GM18858 (cell line): Measurements from ENCODE around the gene INS.
"Not testable (repeated sequence)": the region's sequence is repeated elsewhere in the genome, so short reads cannot be mapped to it uniquely, and the experiment has no call there.

Source experiments
- ATAC-seq: cut with Tn5 transposase; IDR thresholded peaks from one replicate; pipeline ENCODE4 v1.9.1; 2021; ENCODE audit not compliant: unreplicated experiment

The INS gene

DNA sequence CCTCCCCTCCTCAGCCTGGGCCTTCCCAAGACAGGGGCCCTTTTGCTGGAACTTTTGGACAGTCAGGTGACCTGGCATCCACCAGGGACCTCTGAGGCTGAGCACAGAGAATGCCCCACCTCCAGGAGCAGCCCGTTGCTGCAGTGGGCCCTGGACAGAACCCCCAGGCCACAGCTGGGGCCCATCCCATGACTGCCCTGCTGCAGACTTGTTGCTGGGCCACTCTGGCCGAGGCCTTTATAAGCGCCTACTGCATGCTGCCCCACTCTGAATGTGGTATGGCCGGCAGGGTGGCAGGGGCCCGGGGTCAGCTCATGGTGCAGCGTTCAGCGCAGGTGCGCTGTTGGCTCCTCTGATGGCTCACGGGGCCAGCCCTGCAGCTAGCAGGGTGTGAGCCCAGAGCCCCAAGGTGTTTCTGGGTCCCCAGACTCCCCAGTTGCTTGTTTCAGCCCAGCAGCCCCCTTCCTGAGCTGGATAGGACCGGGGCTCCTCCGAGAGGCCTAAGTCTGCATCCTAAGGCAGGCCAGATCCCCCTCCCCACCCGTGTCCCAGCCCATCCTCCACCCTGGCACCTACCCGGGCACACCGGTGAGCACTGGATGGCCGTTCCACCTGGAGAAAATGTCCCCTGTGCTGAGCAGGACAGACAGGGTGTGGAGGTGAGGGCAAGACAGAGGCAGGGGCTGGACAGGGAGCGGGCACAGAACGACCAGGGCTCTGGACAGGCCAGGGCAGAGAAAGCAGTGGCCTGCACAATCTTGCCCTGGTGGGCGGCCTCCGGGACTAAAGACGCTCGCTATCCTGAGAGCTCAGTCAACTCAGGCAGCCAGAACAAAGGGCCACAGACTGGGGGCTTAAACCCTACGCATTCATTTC, 38.7 kb upstream of the INS start:
- ATAC-seq = no peak

DNA sequence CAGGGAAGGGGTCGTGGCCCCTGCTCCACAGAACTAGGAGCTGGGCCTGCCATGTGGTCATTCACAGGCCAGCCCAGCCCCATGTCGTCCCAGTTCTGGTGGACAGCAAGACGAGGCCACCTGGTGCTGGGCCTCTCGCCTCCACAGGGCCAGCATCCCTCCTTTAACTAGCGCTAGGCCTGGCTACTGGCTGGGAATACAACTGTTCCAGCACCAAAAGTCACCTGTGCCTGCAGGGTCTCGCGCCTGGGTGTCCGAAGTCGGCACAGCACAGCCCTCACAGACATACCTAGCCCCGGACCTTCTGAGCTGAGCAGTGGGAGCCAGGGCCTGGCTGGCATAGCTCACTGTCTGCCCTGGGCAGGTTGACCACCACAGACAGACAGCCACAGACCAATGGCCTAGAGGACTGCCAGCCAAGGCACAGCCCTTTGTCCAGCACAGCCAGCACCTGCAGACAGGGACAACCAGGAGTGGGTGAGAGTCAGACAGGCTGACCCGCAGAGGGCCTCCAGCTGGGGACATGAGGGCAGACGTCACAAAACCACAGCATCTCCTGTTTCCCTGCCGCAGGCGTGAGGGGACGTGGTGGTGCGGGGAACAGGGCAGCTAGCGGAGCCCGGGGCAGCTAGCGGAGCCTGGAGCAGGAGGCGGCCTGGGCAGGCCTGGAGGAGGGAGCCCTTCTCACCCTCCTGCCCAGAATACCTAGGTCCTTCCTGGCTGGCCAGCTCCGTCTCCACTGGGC, 37.8 kb upstream of the INS start:
- no peak for ATAC-seq

DNA sequence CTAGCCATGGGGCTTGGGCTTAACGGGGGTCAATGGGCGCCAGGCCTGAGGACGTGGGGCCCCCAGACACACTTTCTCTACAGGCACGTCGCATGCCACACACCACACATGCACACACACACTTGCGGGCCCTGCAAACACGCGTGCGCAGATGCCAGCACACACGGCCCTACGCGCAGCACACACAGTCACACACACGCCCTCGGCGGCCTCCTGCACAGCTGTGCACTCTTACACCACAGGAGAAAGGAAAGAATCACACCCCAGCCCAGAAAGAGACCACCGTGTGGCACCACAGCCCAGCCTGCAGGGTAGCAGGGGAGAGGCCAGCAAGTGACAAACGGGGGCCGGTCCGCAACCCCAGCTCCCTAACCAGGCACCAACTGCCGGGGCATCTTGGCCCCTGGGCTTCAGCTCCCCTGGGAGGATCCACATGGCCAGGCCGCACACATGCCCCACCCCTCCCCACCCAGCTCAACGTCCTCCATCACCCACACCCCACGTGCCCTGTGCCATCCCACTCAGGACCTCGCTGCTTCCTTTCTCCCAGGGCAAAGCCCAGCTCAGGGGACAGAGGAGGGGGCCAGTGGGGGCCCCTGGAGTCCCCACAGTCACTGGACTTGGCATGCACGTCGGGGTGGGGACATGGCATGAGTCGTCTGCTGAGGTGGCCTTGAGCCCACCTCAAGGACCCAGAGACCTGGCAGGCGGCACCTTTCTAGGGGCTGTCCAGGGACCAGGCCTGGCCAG, 36.9 kb upstream of the INS start:
- ATAC-seq = no peak

DNA sequence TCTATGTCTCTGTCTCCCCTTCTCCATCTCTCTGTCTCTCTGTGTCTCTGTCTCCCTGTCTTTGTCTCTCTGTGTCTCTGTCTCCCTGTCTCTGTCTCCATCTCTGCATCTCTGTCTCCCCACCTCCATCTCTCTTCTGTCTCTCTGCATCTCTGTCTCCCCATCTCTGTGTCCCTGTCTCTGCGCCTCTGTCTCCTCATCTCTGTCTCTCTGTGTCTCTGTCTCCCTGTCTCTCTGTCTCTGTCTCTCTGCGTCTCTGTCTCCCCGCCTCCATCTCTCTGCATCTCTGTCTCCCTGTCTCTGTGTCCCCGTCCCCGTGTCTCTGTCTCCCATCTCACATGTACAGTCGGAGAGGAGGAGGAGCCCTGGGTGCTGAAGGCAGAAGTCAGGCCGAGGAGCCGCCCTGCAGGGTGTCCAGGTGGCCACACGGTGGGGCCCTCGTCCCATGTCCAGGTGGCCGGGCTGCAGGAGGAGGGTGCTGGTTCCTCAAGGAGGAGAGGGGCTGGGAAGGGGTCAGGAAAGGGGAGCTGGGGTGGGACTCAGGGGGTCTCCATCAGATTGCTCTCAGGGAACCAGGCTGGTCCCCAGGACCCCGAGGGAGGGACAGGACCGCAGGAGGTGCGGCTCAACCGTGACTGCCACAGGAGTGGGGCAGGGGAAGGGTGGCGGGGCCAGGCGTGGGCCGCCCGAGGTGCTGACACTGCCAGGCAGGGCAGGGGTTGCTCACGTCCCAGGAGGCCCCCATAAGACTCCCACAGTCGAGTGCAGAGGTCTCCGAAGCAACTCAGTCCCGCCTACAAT, 36.2 kb upstream of the INS start:
- ATAC-seq = no peak

DNA sequence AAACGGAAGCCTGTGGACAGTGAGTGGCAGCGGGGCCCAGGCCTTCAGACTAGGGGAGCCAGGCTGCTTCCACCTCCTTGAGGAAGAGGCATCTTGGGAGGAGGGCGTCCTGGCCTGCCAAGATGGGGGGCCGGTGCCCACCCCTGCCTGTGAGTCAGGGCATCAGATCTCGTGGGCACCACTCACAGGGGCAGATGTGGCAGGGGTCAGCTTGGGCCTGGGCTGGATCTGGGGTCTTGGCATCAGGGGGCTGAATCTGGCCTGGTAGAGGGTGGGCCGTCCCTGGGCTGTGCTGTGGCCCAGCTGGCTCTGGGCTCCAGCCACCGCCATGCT, 34.7 kb upstream of the INS start:
- no peak for ATAC-seq

DNA sequence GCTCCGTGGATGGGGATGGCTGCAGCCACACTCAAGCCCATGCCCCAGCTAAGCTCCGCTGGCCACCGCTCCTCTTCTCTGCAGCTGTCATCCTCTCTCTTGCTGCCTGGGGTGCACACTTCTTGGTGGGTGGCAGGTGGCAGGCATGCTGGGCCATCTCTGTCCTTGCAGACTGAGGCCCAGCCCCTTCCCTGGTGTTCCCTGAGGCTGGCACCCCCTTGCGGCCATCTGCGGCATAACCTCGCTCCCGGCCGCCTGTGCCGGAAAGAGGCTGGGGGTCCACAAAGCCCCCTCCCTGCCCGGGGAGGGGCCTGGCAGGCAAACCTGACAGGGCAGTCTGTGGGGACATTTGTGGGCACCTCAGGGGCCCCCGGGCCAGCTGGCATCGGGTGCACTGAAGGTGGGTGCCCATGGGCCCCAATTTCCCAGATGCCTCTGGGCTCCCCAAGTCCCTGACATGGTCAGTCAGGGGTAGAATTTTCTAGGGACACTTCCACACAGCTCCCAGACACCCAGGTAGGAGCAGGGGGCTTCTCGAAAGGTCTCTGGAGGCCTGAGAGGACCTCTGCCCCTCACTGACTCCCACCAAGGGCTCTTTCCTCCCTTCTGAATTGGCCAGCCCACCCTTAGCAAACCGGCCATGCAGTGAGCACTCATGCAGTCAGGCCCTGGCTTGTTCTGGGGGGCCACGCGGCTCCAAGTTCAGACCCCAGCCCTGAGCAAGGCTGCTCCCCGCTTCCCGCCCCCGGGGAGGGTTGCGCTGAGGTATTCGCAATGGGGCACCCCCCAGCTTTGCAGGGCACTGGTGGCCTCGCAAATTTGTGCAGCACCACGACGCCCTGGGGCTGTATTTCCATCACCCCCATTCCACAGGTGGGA, 34.1 kb upstream of the INS start:
- ATAC-seq = no peak

DNA sequence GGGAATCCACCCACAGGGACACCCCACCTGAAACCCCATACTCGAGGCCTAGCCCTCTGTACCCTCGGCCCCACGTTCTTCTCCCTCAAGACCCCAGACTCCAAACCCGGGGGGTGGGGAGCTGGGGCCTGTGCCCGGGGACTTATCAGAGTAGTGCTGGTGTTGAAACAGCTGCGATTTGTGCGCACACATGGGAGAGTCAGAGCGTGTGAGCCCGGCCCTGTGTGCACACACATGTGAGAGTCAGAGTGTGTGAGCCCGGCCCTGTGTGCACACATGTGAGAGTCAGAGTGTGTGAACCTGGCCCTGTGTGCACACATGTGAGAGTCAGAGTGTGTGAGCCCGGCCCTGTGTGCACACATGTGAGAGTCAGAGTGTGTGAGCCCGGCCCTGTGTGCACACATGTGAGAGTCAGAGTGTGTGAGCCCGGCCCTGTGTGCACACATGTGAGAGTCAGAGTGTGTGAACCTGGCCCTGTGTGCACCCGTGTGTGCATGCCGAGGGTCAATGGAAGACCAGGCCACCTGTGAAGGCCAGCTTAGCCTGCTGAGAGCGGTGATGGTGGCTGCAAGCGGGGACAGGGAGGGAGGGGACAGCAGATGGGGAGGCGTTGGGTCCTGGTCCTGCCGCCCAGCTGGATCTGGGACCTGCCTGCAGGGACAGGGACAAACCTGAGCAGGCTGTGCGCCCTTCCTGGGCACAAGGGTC, 33.0 kb upstream of the INS start:
- ATAC-seq = not testable (repeated sequence)

DNA sequence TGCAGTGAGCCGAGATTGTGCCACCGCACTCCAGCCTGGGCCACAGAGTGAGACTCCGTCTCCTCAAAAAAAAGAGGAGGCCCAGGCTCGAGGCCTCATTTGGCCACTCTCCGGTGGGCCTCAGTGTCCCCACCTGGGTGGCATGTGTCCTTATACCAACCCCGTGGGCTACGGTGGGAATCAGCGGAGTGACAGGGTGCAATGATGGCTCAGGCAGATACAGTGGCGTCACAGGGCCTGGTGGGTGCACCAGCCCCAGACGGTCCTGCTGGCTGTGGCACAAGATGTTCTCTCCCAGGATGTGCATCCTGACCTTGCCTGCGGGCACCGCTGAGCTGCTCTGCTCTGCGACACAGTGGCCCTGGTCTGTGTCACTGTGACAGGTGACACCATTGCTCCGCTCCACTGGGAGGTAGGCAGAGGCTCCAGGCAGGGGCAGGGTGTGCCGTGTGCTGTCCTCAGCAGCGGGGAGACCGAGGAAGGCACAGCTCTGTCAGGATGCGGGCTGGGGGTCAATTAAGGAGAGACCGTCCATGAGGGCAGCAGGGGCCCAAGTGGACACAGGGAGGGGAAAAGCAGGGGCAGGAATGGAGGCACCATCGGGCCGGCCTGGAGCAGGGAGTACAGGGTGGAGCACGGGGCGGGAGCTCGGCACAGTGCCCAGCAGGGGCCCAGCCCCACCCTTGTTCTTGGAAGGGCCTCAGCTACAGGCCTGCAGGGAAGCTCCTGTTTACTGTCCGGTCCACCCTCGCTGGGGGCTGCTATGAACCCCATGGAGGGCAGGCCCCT, 32.3 kb upstream of the INS start:
- ATAC-seq = no peak

DNA sequence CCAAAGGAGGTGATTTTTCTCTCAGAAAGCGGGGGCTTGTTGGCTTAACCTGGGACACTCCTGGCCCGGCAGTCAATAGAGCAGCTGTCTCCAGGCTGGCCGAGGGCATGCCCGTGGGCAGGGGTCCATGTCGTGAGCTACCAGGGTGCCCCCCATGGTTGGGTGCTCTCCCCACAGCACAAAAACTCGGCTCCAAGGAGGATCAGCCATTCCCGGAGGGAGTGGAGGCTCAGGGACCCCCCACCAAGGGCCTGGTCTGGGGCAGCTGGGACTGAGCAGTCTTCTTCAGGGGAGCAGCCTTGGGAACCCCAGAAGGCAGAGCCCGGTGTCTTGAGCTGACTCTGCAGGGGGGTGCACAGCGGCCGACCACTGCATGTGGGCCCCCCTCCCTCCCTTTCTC, 31.4 kb upstream of the INS start:
- ATAC-seq = no peak

DNA sequence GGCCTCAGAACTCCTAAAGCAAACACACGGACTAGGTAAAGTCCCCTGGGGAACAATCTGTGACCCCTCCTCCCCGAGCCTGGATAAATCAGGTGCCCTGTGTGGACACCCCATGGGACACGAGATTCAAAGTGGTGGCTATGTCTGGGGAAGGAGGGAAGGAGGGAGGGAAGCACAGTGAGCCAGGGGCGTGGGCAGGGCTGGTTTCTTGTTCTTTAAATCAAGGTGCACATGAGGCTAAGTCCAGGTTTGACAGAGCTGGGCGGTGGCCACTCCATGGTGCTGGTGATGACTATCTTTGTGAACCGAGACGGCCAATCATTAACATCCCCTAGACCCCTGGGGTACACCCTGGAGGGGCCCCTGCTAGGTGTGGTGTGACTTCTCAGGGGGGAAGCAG, 30.9 kb upstream of the INS start:
- no peak for ATAC-seq

DNA sequence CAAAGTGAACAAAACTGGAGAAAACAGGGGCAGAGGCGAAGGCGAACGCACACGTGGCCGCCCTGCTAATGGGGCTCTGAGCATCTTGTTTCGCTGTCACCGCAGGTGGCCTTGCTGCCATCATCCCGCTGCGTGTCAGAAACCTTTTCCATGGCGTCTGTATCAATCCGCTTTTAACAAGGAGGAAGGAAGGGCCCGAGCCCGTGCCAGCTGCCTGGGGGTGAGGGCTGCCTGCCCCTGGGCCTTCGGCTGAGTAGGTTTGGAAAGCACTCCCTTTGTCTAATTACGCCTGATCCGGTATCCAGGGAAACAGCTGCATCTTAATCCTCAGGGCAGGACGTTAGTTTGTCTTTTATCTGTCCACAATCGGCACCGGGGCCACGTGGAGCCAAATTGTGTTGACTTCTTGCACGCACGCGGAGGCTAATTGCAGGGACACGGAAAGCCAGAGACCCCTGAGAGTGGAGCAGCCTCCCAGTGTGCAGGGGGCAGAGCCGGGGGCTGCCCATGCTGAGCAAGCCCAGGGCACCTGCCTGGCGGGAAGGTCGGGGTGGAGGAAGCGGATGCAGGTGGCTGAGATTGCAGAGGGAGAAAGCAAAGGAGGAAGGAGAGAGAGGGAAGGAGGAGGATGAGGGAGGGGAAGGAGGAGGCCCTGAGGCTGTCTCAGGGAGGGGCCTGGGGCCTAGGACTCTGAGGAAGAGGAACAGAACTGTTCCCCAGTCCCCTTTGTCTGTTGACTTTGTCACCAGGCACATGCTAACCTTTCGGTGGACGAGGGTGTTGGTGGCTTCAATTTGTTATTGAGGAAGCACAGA, 29.9 kb upstream of the INS start:
- no peak for ATAC-seq

DNA sequence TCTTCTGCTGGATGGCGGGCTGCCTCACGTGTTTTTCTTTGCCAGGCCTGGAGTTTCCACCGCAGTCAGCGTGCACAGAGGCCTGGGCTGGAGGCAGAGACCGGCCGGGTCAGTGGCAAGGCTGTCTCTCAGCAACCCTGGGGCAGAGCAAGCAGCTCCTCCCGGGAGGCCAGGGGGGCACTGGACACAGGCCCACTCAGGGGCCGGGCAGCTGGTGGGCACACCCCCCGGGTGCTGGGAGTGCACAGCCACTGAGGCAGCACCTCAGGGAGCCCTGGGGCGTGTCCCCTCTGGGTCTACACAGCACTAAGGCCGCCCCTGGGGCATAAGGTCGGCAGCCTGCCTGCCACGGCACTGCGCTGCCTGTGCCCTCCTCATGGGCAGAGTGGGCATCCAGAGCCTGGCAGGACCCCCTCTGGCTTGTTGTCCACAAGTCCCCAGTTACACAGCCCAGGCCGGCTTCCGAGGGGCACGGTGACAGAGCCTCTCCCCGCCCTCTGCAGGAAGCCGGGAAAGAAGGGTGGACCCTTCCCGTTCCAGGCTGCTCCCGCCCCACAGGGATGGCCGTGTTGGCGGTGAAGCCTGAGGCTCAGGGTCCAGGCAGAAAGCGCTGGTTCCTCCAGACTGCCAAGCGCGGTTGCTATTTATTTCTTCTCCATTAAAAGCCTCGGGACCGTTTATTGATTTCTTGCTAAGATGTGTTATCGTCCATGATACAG, 29.1 kb upstream of the INS start:
- ATAC-seq = no peak

DNA sequence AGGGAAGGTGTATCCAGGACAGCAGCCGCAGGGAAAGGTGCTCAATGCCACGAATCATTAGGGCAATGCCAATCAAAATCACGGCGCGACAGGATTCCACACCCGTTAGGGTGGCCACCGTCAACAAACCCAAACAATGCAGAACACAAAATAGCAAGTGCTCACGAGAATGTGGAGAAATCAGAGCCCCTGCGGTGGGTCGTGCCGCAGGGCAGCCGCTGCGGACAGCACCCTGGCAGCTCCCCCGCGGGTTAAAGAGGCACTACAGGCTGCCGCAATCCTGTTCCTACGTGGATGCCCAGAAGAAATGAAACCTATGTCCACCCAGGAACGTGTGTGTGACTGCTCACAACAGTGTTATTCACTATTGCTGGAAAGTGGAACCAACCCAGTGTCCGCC, 27.7 kb upstream of the INS start:
- ATAC-seq = no peak

DNA sequence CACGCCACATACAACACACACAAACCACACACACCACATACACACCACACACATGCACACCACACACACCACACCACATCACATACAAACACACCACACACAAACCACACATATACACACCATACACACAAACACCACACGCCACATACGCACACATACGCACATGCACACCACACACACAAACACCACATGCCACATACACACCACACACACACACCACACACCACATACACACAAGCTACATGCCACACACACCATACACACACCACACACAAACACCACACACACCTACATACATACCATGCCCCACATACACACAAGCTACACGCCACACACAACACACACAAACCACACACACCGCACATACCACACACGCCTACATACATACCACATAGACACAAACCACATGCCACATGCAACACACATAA, 26.3 kb upstream of the INS start:
- ATAC-seq = no peak

DNA sequence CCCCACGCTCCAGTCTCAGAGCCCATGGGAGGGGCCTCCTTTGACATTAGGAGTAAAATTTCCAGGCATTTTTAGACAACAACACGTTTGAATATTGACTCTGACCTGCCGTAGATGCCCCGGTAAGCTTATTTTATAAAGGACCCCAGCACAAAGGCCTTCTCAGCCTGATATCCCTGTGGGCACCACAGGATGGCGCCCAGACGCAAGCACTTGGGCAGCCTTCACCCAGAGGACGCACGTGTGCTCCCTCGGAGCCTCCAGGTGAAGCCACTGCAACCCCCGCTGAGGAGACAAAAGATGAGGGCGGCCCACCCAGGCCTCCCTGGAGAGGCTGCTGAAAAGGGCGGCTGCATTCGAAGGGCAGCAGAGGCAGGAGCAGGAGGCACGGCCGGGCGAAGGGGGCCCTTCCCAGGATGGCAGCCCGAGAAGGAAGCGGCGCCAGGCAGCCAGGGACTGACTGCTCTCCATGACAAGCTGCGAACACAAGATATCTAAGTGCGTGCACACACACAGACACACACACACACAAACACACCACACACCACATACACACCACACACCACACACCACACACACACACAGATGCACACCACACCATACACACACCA, 25.8 kb upstream of the INS start:
- no peak for ATAC-seq

DNA sequence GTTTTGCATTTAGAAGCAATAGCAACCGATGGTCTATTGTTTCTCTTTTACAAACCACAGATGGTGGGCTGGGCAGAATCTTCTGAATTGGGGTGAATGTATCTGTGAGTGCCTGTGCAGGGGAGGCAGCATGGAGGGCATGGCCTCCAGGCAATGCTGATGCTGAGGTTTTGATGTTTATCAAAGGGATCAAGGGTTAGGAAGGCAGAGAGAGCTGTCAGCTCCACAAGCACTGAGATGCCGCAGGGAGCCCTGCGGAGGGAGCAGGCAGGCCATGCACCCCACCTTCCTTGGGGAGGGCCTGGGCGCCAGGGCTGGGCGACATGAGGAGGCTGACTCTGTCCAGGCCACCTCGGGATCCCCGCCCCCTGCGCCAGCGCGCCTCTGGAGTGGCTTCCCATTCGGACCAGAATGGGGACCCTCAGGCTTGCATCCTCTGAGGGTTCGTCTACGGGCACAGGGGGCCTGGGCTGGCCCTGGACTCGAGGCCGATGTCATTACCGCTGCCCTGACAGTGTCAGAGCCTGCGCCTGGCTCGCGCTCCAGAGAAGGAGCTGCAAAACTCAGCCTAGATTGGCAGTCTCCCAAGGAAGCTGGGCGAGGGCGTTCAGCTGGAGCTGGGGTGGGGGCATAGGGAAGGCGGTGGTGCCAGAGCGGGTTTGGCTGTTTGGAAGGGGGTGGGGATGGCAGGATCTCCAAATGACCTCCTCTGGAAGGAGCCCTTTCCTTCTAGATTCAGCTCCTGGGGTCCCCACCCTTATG, 24.5 kb upstream of the INS start:
- no peak for ATAC-seq
